NCI-H146 treated with DMSO at 0.1 percent for 48 hours (cell line): ENCODE results near the gene ALG1.
"Not testable (repeated sequence)": the region's sequence is repeated elsewhere in the genome, so short reads cannot be mapped to it uniquely, and the experiment has no call there.

Source experiments
- DNase-seq: peaks from one replicate; lab custom pipeline; 2025; ENCODE audit not compliant: unreplicated experiment; lab: John Stamatoyannopoulos, UW

Gene ALG1

GRCh38 chr16:5072334-5073278 is 963 bp downstream of the ALG1 start:
- no peak for DNase-seq

DNA sequence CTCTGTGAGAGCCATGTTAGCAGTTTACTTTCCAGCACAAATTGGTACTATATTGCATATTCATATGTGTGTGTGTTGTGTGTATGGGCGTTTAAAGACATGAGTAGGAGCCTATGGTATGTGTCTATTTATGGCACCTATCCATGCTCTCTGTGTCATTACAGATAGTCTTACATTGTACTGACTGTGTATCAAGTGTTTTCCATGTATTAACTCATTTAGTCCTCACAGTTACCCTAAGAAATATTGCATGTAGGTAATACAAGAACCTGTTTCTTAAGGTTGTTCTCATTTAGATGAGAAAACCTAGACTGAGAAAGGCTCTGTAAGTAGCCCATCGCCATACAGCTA is 1.6 kb downstream of the ALG1 start:
- DNase-seq, result no peak

GRCh38 chr16:5073771-5074170 is 2.1 kb downstream of the ALG1 start:
- DNase-seq, result not testable (repeated sequence)

- DNase-seq, result no peak
These were observed 4.0 kb downstream of the ALG1 start for GRCh38 chr16:5075637-5076036.

DNA sequence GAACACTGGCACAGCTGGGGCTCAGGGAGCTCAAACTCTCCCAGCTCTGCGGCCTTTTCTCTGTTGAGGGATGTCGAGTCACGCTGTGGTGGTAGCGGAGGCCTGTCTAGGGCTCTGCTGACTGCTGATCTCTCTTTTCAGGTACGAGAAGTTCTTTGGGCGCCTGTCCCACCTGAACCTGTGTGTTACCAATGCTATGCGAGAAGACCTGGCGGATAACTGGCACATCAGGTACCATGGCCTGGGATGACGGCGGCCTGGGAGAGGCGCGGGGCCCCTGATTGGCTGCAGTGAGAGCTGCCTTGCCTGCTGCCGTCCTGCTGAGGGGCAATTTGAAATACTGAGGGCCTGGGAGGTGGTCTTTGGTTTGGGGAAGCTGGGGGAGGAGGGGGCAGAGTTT is 5.7 kb downstream of the ALG1 start:
- DNase-seq, result no peak

DNA sequence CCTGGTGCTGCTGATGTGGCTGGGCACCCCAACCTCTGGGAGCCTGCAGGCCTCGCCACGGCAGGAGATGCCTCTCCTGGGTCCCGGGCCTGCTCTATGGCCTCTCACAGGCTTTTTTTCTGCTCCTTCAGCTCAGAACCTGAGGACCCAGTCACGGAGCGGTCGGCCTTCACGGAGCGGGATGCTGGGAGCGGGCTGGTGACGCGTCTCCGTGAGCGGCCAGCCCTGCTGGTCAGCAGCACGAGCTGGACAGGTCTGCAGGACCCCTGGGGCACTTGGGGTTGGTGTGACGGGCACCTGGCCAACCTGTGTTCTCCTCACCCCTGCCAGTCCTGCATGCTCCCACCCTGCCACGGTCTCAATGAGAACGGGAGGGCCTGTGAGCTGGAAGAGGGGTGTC is 7.0 kb downstream of the ALG1 start:
- DNase-seq, result no peak

GRCh38 chr16:5080461-5080860 is 8.8 kb downstream of the ALG1 start:
- not testable (repeated sequence) for DNase-seq

DNA sequence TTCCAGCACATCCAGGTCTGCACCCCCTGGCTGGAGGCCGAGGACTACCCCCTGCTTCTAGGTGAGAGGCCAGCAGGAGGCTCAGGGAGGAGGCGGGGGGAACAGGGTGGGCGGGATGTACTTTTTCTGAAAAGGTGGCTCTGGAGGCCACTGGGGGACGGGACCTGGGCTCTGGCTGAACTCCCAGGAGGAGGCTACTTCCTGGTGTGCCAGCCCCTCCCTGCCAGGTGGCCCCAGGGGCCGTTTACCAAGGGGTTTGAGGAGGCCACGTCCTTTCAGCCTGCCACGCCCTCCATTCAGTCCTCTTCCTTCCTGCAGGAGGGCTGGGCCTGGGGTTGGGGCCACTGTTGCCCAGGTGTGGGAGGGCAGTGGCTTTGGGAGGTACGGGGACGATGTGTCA is 9.4 kb downstream of the ALG1 start:
- DNase-seq, result not testable (repeated sequence)

DNA sequence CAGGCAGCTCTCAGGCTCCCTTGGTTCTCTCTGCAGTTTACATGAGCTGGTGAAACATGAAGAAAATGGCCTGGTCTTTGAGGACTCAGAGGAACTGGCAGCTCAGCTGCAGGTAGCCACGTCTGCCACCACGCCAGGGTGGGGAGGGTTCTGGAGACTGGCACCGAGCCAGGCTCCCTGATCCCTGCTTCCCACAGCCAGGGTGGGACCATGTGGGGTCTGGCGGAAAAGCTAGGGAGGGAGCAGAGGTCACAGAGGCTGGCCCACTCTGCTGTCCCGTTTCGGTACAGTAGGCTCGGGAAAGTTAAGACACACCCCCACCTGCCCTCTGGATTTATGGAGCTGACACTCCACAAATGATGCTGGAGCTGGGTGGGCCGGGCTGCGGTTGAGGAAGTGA is 12.0 kb downstream of the ALG1 start:
- DNase-seq, result not testable (repeated sequence)

DNA sequence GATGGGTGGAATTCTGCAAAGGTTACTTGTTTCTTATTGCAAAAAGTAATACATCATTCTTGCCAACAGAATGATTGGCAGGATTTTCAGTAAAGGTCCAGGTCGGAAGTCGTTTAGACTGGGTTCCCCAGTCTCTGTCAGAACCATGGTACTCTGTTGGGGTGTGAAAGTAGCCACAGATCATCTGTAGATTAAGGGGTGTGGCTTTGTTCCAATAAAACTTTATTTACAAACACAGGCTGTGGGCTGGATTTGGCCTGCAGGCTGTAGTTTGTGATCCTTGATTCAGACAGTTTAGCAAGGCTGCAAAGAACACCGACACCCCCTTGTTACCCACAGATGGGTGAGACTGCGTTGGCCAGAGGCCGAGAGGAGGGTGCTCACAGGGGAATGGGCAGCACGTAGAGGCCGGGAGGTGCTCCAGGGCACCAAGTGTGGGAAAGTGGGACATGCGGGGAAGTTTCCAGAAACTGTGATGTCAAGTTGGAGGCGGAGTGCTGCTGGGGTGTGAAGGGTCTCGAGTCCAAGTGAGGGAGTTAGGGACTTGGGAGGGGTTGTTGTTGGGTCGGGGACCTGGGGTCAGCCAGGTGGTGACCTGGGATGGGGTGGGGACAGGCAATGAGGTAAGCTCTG is 12.6 kb downstream of the ALG1 start:
- not testable (repeated sequence) for DNase-seq

GRCh38 chr16:5084802-5085201 is 13.2 kb downstream of the ALG1 start:
- peak; percentile 4 for DNase-seq

DNA sequence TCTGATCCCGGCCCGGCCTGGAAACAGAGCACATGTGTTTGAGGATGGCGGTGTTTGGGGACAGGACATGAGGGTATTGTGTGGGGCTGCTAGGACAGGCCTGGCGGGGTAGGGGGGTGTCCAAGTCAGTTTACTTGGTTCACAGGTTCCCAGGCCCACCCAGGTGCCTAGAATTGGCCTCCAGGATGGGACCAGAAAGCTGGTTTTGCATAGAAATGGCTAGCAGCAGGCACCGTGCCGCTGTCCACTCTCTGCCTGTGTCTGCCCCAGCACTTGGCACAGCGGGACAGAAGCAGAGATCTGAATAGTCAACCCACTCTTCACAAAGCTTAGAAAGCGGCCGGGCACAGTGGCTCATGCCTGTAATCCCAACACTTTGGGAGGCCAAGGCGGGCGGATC is 14.1 kb downstream of the ALG1 start:
- DNase-seq, result not testable (repeated sequence)

DNA sequence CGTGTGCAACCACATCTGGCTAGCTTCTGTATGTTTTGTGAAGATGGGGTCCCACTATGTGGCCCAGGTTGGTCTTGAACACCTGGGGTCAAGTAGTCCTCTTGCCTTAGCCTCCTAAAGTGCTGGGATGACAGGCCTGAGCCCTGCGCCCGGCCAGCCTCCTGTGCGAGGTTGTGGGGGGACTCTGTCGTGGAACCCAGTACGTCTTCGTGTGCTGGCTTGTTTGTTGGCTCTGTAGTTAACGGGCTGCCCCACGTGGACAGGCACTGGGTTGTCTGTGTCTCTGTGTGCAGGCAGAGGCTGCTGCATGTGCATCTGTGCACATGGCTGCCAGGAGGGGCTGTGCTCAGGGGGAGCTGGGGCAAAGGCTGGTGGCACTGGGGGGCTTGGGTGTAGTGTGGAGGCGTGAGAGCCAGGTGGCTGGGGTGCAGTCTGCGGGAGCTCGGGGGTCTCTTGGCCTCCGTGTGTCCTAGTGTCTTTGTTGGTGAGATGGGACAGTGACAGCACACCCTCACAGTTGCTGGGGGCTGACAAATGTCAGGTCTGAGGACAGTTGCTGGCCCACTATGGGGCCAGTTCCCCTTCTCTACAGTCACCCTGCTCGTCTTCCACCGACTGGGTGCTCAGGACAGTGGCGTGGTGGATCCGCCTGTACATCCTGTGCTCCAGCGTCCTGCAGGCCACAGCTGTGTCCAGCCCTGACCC is 16.6 kb downstream of the ALG1 start:
- not testable (repeated sequence) for DNase-seq

- DNase-seq, result not testable (repeated sequence)
These were observed 17.3 kb downstream of the ALG1 start for GRCh38 chr16:5088936-5089335.

DNA sequence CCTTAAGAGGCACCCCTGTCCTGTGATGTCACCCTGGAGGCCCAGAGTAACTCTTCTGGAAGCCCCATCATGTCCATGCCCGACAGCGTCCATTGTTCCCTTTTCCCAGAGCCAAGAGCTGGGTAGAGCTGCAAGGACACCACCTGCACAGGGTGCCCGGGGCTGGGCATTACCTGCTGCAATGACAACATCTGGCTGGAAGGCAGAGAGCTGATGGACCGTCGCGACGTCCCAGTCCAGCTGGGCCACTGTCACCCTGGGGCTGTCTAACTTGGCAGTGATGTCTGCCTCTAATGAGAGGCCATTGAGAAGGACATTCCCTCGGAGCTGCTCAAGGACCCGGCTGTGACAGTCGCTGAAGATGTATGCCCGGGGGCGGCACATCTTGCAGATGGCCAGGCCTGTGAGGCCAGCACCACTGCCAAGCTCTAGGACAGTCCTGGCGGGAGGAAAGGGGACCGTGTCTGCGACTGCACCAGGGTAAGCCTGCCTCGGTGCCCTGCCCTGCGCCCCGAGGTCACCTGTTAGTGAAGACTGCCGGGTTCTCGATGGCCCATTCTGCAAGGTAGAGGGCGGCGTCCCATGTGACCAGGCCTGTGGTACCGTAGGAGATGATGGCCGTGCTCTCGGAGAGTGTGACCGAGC is 18.4 kb downstream of the ALG1 start:
- not testable (repeated sequence) for DNase-seq

GRCh38 chr16:5090592-5090991 is 18.9 kb downstream of the ALG1 start:
- not testable (repeated sequence) for DNase-seq

DNA sequence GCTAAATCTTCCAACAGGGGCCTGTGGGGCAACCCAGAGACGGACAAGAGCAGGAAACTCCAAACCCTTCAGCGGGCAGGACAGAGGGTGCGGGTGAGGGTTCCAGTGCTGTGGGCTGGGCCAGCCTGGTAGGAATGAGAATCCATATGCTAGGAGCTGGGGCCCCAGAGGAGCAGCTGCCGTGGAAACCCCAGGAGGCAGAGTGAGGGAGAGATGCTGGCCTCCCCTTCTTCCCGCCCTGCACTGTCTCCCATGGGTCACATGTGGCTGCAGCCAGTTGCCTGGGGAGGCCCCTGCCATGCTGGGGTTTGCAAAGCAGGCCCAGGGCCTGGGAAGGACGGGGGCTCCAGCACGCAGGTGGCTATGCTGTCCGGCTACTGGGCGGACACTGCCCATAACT is 21.4 kb downstream of the ALG1 start:
- DNase-seq, result not testable (repeated sequence)

DNA sequence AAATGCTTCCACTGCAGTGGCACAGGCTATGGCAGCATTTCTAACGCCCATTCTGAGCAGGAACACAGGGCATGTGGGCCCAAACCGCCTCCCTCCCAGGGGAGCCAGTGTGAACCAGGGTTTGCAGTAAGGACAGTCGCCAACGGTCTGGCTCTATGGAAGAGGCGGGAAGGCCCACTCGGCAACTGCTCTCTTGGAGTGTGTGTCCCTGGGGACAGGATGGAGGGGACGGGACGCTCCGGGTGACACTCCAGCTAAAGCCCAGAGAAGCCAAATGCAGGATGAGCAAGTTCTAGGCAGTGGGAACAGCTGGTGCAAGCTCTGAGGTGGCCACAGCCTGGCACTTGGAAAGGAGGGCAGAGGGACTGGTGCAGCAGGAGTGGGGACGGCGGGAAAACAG is 22.1 kb downstream of the ALG1 start:
- not testable (repeated sequence) for DNase-seq

- not testable (repeated sequence) for DNase-seq
These were observed 23.6 kb downstream of the ALG1 start for GRCh38 chr16:5095145-5095830.

DNA sequence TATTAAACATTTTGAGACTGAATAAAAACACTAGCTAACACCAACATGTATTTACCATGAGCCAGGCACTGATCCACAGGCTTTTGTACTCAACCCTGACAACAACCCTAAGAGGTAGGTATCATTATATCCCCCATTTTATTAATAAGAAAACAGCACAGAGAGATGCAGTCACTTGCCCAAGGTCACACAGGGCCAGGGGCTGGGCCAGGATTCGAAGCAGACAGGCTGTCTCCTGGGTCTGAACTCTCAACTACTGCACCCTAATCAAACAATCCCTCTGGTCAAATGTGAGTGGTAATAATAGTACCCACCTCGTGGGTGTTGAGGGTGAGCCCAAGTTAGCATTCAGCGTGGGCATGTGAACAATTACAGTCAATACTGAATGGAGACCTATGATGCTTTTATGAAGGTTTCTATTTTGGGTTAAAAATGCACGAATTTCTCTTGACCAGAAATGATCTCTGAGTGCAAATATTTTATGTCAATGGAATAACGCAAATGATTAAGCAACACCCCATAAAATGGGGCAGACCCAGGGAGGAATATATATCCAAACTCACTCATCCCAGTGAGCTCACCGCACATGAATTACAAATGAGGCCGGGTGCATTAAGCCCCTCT is 24.9 kb downstream of the ALG1 start:
- not testable (repeated sequence) for DNase-seq
